ENCODE results near the gene CYB5RL.

CYB5RL gene

DNA sequence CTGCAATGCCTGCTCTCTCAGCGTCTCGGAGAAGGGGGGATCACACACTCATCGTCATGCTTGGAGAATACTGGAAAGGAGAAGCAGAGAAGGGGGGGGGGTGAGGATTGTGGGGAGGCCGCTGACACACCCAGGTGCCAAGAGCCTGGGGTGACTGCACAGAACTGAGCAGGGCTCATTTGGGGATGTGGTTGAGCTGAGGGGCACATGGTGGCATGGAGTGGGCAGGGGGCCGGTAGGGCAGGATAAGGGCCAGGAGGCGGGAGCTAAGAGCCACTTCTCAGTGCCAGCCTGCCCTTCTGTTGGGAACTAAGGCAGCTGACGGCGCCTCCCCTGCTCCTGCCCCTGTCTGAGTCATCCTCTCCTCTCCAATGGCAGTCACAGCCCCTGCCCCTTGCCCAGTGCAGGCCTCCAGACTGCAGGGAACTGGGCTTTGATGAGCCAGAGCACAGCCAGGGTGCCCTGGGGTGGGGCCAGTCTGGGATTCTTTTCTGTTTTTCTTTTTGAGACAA is 27.3 kb upstream of the CYB5RL start:
- Histone ChIP-seq H2BK5ac (ENCODE audit: low read depth, low read length, poor library complexity, severe bottlenecking) (no peak overlapping the region), H2BK12ac (ENCODE audit: low read length in 2 of 2) (no peak overlapping the region), H3K4ac (ENCODE audit: low read depth in 1 of 2, low read length in 2 of 2) (no peak overlapping the region), H3K23ac (ENCODE audit: low read length in 2 of 2) (no peak overlapping the region), H3K4me2 (ENCODE audit: low read length, poor library complexity, severe bottlenecking) (peak overlapping the region; percentile 2), H3K27ac (ENCODE audit: low read length, poor library complexity, severe bottlenecking) (peak overlapping the region; percentile 61), H4K8ac (ENCODE audit: low read length) (no peak overlapping the region), H3K14ac (ENCODE audit: low read length in 2 of 2) (no peak overlapping the region), H2BK120ac (ENCODE audit: low read depth, low read length) (no peak overlapping the region), H2AFZ (ENCODE audit: low read depth, low read length) (no peak overlapping the region), H2AK5ac (ENCODE audit: low read length, severe bottlenecking) (no peak overlapping the region), H3K9ac (ENCODE audit: low read length) (no peak overlapping the region), H3K9me3 (ENCODE audit: control insufficient read depth, low read length) (no peaks in the 10 kb centered on the region), H4K91ac (ENCODE audit: low read length) (no peak overlapping the region), H2BK15ac (ENCODE audit: low read depth, poor library complexity, severe bottlenecking) (no peak overlapping the region), H3K79me1 (replicated peaks; ENCODE audit: low read length, poor library complexity, severe bottlenecking) (peaks cover 3% of the 10 kb centered on the region), H3K4me1 (ENCODE audit: control insufficient read depth, insufficient read depth, low read depth, low read length) (peaks cover 40% of the 10 kb centered on the region), H3K18ac (ENCODE audit: low read depth in 1 of 2, low read length in 2 of 2) (peak overlapping the region in 1 of 2 experiments; percentile 79), H3K27me3 (ENCODE audit: control insufficient read depth in 1 of 2, insufficient read depth in 1 of 2, low read length in 2 of 2) (no peaks in the 10 kb centered on the region), H3K4me3 (ENCODE audit: insufficient read depth in 1 of 2, low read depth in 1 of 2, low read length in 2 of 2) (no peak overlapping the region), H3K36me3 (ENCODE audit: control insufficient read depth in 1 of 2, insufficient read depth in 2 of 2, low read depth in 1 of 2, low read length in 2 of 2) (peaks cover 15 to 34% of the 10 kb centered on the region in 2 experiments)
- DNase-seq: peak; percentile 73
- WGBS: 77% methylated on average over 8 of the region's 8 CpGs

DNA sequence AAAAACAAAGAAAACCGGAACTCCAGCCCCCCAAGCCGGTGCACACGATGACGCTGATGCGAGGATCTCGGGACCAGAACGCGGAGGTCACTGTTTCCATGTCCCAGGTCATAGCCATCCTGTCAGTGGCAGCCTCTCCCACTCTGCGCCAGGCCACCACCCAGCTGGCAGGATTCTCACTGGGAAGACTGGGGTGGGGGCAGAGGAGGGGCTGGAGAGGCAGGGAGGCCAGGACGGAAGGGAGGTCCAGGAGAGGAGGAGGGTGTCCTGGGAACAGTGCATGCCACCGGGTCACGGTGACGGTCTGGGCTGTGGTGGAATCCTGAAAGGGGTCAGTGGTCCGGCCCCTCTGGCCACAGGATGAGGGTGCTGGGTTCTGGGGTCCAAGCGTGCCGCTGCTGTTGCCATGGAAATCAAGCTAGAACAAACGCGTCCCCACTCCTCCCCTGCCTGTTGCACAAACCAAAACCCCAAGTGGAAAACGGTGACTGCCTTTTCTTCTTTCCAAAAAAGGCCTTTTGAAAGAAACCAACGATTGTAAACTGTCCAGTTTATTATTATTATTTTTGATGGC is 26.2 kb upstream of the CYB5RL start:
- no peak overlapping the region for H3K23ac ChIP-seq (ENCODE audit: low read length in 2 of 2)
- no peak for DNase-seq
- no peak overlapping the region for H3K27ac ChIP-seq (ENCODE audit: low read length, poor library complexity, severe bottlenecking)
- H2AK5ac ChIP-seq (ENCODE audit: low read length, severe bottlenecking): peak overlapping the region; percentile 82
- no peaks in the 10 kb centered on the region for H3K27me3 ChIP-seq (ENCODE audit: control insufficient read depth in 1 of 2, insufficient read depth in 1 of 2, low read length in 2 of 2)
- H2BK15ac ChIP-seq (ENCODE audit: low read depth, poor library complexity, severe bottlenecking): no peak overlapping the region
- no peak overlapping the region for H3K9ac ChIP-seq (ENCODE audit: low read length)
- no peak overlapping the region for H3K4me3 ChIP-seq (ENCODE audit: insufficient read depth in 1 of 2, low read depth in 1 of 2, low read length in 2 of 2)
- H3K9me3 ChIP-seq (ENCODE audit: control insufficient read depth, low read length): no peaks in the 10 kb centered on the region
- H3K18ac ChIP-seq (ENCODE audit: low read depth in 1 of 2, low read length in 2 of 2): no peak overlapping the region
- H3K4ac ChIP-seq (ENCODE audit: low read depth in 1 of 2, low read length in 2 of 2): no peak overlapping the region
- no peak overlapping the region for H4K91ac ChIP-seq (ENCODE audit: low read length)
- peaks cover 15 to 44% of the 10 kb centered on the region in 2 experiments for H3K36me3 ChIP-seq (ENCODE audit: control insufficient read depth in 1 of 2, insufficient read depth in 2 of 2, low read depth in 1 of 2, low read length in 2 of 2)
- no peak overlapping the region for H2BK5ac ChIP-seq (ENCODE audit: low read depth, low read length, poor library complexity, severe bottlenecking)
- H4K8ac ChIP-seq (ENCODE audit: low read length): no peak overlapping the region
- H3K4me1 ChIP-seq (ENCODE audit: control insufficient read depth, insufficient read depth, low read depth, low read length): peaks cover 40% of the 10 kb centered on the region
- H3K79me1 ChIP-seq (replicated peaks; ENCODE audit: low read length, poor library complexity, severe bottlenecking): peaks cover 3% of the 10 kb centered on the region
- no peak overlapping the region for H2AFZ ChIP-seq (ENCODE audit: low read depth, low read length)
- H2BK12ac ChIP-seq (ENCODE audit: low read length in 2 of 2): no peak overlapping the region
- 96% methylated on average over 18 of the region's 20 CpGs for WGBS
- no peak overlapping the region for H3K14ac ChIP-seq (ENCODE audit: low read length in 2 of 2)
- no peak overlapping the region for H2BK120ac ChIP-seq (ENCODE audit: low read depth, low read length)
- H3K4me2 ChIP-seq (ENCODE audit: low read length, poor library complexity, severe bottlenecking): no peak overlapping the region

DNA sequence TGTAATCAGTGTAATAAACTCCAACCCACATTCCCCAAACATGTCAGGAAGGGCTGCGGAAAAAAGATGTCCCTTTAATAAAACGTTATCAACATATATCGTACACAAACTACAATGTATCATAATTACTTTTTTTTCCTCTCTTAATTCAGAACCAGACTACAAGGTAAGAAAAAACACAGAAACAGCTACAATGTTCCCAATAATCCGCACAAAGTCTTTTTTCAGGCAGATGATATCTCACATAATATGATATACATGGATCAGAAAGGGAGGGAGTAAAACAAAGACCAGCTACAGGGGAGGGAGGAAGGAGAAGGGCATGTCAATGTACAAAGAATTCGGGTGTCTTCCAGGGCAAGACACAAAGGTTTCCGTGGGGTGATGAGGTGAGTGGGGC is 25.5 kb upstream of the CYB5RL start:
- H3K23ac ChIP-seq (ENCODE audit: low read length in 2 of 2): no peak overlapping the region
- H3K79me1 ChIP-seq (replicated peaks; ENCODE audit: low read length, poor library complexity, severe bottlenecking): peaks cover 3% of the 10 kb centered on the region
- H3K36me3 ChIP-seq (ENCODE audit: control insufficient read depth in 1 of 2, insufficient read depth in 2 of 2, low read depth in 1 of 2, low read length in 2 of 2): peaks cover 15 to 51% of the 10 kb centered on the region in 2 experiments
- no peak overlapping the region for H3K27ac ChIP-seq (ENCODE audit: low read length, poor library complexity, severe bottlenecking)
- H2AK5ac ChIP-seq (ENCODE audit: low read length, severe bottlenecking): no peak overlapping the region
- H3K9me3 ChIP-seq (ENCODE audit: control insufficient read depth, low read length): no peaks in the 10 kb centered on the region
- no peak overlapping the region for H2BK120ac ChIP-seq (ENCODE audit: low read depth, low read length)
- WGBS: 94% methylated on average over 5 of the region's 6 CpGs
- H3K27me3 ChIP-seq (ENCODE audit: control insufficient read depth in 1 of 2, insufficient read depth in 1 of 2, low read length in 2 of 2): no peaks in the 10 kb centered on the region
- H3K9ac ChIP-seq (ENCODE audit: low read length): no peak overlapping the region
- H3K4me2 ChIP-seq (ENCODE audit: low read length, poor library complexity, severe bottlenecking): no peak overlapping the region
- peaks cover 43% of the 10 kb centered on the region for H3K4me1 ChIP-seq (ENCODE audit: control insufficient read depth, insufficient read depth, low read depth, low read length)
- no peak overlapping the region for H3K14ac ChIP-seq (ENCODE audit: low read length in 2 of 2)
- H3K18ac ChIP-seq (ENCODE audit: low read depth in 1 of 2, low read length in 2 of 2): no peak overlapping the region
- no peak overlapping the region for H2BK12ac ChIP-seq (ENCODE audit: low read length in 2 of 2)
- H2BK15ac ChIP-seq (ENCODE audit: low read depth, poor library complexity, severe bottlenecking): no peak overlapping the region
- no peak overlapping the region for H4K8ac ChIP-seq (ENCODE audit: low read length)
- H4K91ac ChIP-seq (ENCODE audit: low read length): no peak overlapping the region
- H3K4me3 ChIP-seq (ENCODE audit: insufficient read depth in 1 of 2, low read depth in 1 of 2, low read length in 2 of 2): no peak overlapping the region
- no peak overlapping the region for H2AFZ ChIP-seq (ENCODE audit: low read depth, low read length)
- H2BK5ac ChIP-seq (ENCODE audit: low read depth, low read length, poor library complexity, severe bottlenecking): no peak overlapping the region
- DNase-seq: no peak
- no peak overlapping the region for H3K4ac ChIP-seq (ENCODE audit: low read depth in 1 of 2, low read length in 2 of 2)

DNA sequence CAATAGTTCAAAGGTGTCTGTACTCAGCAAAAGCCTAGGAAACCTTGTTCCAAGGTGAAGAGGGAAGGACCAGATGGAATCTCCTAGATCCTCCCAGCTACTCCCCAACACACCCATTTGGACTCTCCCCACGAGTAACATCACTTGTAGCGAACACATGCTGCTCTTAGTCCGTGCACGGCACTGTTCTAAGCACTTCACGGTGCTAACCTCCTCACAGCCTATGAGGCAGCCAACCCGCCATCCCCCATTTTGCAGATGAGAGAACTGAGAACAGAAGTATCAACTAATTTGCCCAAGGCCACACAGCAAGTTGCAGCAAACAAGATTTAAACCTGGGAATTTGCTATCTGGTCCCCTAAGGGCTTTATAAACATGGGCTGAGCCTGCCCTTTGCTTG is 24.4 kb upstream of the CYB5RL start:
- no peak overlapping the region for H3K23ac ChIP-seq (ENCODE audit: low read length in 2 of 2)
- H3K79me1 ChIP-seq (replicated peaks; ENCODE audit: low read length, poor library complexity, severe bottlenecking): peaks cover 3% of the 10 kb centered on the region
- H3K9me3 ChIP-seq (ENCODE audit: control insufficient read depth, low read length): no peaks in the 10 kb centered on the region
- no peak overlapping the region for H3K18ac ChIP-seq (ENCODE audit: low read depth in 1 of 2, low read length in 2 of 2)
- H4K91ac ChIP-seq (ENCODE audit: low read length): no peak overlapping the region
- H2AK5ac ChIP-seq (ENCODE audit: low read length, severe bottlenecking): no peak overlapping the region
- no peak overlapping the region for H3K4me3 ChIP-seq (ENCODE audit: insufficient read depth in 1 of 2, low read depth in 1 of 2, low read length in 2 of 2)
- no peak overlapping the region for H3K27ac ChIP-seq (ENCODE audit: low read length, poor library complexity, severe bottlenecking)
- peaks cover 41% of the 10 kb centered on the region for H3K4me1 ChIP-seq (ENCODE audit: control insufficient read depth, insufficient read depth, low read depth, low read length)
- no peak overlapping the region for H3K9ac ChIP-seq (ENCODE audit: low read length)
- H3K36me3 ChIP-seq (ENCODE audit: control insufficient read depth in 1 of 2, insufficient read depth in 2 of 2, low read depth in 1 of 2, low read length in 2 of 2): peaks cover 15 to 54% of the 10 kb centered on the region in 2 experiments
- no peak overlapping the region for H4K8ac ChIP-seq (ENCODE audit: low read length)
- no peaks in the 10 kb centered on the region for H3K27me3 ChIP-seq (ENCODE audit: control insufficient read depth in 1 of 2, insufficient read depth in 1 of 2, low read length in 2 of 2)
- no peak overlapping the region for H3K4ac ChIP-seq (ENCODE audit: low read depth in 1 of 2, low read length in 2 of 2)
- 94% methylated on average over 6 of the region's 6 CpGs for WGBS
- H2BK15ac ChIP-seq (ENCODE audit: low read depth, poor library complexity, severe bottlenecking): no peak overlapping the region
- no peak overlapping the region for H2BK120ac ChIP-seq (ENCODE audit: low read depth, low read length)
- no peak overlapping the region for H3K4me2 ChIP-seq (ENCODE audit: low read length, poor library complexity, severe bottlenecking)
- H2BK12ac ChIP-seq (ENCODE audit: low read length in 2 of 2): no peak overlapping the region
- H3K14ac ChIP-seq (ENCODE audit: low read length in 2 of 2): no peak overlapping the region
- no peak for DNase-seq
- no peak overlapping the region for H2AFZ ChIP-seq (ENCODE audit: low read depth, low read length)
- no peak overlapping the region for H2BK5ac ChIP-seq (ENCODE audit: low read depth, low read length, poor library complexity, severe bottlenecking)

Data from mesenchymal stem cell (in vitro differentiated cells and primary cell).